Keratinocyte (primary cell): ENCODE data around the gene CNTNAP2. TPM values are rescaled to one million over a fixed set of nuclear protein-coding genes. Genes with fewer than 3 reads are reported as not detected.

Experiments
- DNase-seq: peaks from one replicate; pipeline ENCODE4 v3.0.0-alpha.2; 2011; ENCODE audit warnings: low read depth, missing footprints, low spot score
- FAIRE-seq: peaks from 2 replicates; lab custom pipeline; 2011; peaks lifted over from hg19 to GRCh38; lab: Jason Lieb, UNC
- H2AFZ ChIP-seq: 2 replicates; pipeline ENCODE4 v1.6.0; 2012; ENCODE audit warnings: low read length, control low read depth, inconsistent platforms; ENCODE audit not compliant: control insufficient read depth
- H3K27ac ChIP-seq: 2 replicates; pipeline ENCODE4 v1.5.1; 2011; ENCODE audit warnings: low read length; ENCODE audit not compliant: control insufficient read depth, insufficient read depth
- H3K27me3 ChIP-seq: 3 replicates; pipeline ENCODE4 v1.6.0; 2011; ENCODE audit warnings: low read length; ENCODE audit not compliant: control insufficient read depth, insufficient read depth; ENCODE audit errors: extremely low read depth
- H3K36me3 ChIP-seq, 2 experiments: 2 replicates in 1 of 2; 3 replicates in 1 of 2; pipeline ENCODE4 v1.5.1; 2011; ENCODE audit warnings: low read length in 2 of 2, mild to moderate bottlenecking in 1 of 2; ENCODE audit not compliant: control insufficient read depth in 2 of 2, insufficient read depth in 2 of 2; ENCODE audit errors: extremely low read depth in 1 of 2
- H3K4me1 ChIP-seq: 3 replicates; pipeline ENCODE4 v1.5.1; 2011; ENCODE audit warnings: low read length; ENCODE audit not compliant: control insufficient read depth, insufficient read depth; ENCODE audit errors: extremely low read depth
- H3K4me2 ChIP-seq: 3 replicates; pipeline ENCODE4 v1.6.0; 2011; ENCODE audit warnings: low read depth, low read length; ENCODE audit not compliant: control insufficient read depth, insufficient read depth; ENCODE audit errors: extremely low read depth
- H3K4me3 ChIP-seq, 3 experiments: fragments of 200-600 bp in 1 of 3; sonication (generic) in 1 of 3; 2 replicates in 2 of 3; 3 replicates in 1 of 3; pipeline ENCODE4 v1.5.1; 2011 to 2016; ENCODE audit warnings: low read length in 3 of 3, mild to moderate bottlenecking in 3 of 3, control low read depth in 2 of 3, inconsistent platforms in 1 of 3, low read depth in 1 of 3, mixed read lengths in 1 of 3, mixed run types in 1 of 3, moderate library complexity in 1 of 3; ENCODE audit not compliant: control insufficient read depth in 2 of 3, insufficient read depth in 2 of 3; ENCODE audit errors: extremely low read depth in 1 of 3
- H3K79me2 ChIP-seq: 2 replicates; pipeline ENCODE4 v1.6.0; 2012; ENCODE audit warnings: low read length; ENCODE audit not compliant: control insufficient read depth, insufficient read depth
- H3K9ac ChIP-seq: 3 replicates; pipeline ENCODE4 v1.6.0; 2011; ENCODE audit warnings: low read length; ENCODE audit not compliant: control insufficient read depth, insufficient read depth; ENCODE audit errors: extremely low read depth
- H3K9me1 ChIP-seq: 3 replicates; pipeline ENCODE4 v1.6.0; 2011; ENCODE audit warnings: low read length; ENCODE audit not compliant: control insufficient read depth, insufficient read depth; ENCODE audit errors: extremely low read depth
- H3K9me3 ChIP-seq: 2 replicates; pipeline ENCODE4 v1.5.1; 2012; ENCODE audit warnings: low read depth, low read length; ENCODE audit not compliant: control insufficient read depth
- H4K20me1 ChIP-seq: 3 replicates; pipeline ENCODE4 v1.6.0; 2011; ENCODE audit warnings: low read length; ENCODE audit not compliant: control insufficient read depth, insufficient read depth; ENCODE audit errors: extremely low read depth
- CTCF ChIP-seq, 3 experiments: IDR thresholded peaks in 1 of 3; conservative IDR thresholded peaks in 1 of 3; optimal IDR thresholded peaks in 1 of 3; 2 replicates in 2 of 3; 3 replicates in 1 of 3; pipeline versions ENCODE3 to v1.5.1; 2011; ENCODE audit warnings: low read length in 3 of 3, mild to moderate bottlenecking in 3 of 3, moderate library complexity in 2 of 3, control low read depth in 1 of 3, inconsistent platforms in 1 of 3; ENCODE audit not compliant: insufficient read depth in 2 of 3; ENCODE audit errors: extremely low read depth in 1 of 3
- EZH2 ChIP-seq: IDR thresholded peaks from one replicate; pipeline ENCODE4 v1.6.1; 2012; ENCODE audit warnings: inconsistent platforms, mild to moderate bottlenecking, low read length, moderate library complexity
- dilution Hi-C: fragments of 300-500 bp; cut with MboI; formaldehyde crosslinking; loops from one replicate; pipeline ENCODE4 v1.7.0; 2020; ENCODE audit warnings: low sequenced_read_pairs; ENCODE audit not compliant: extremely low pct_ligation_motif_present
- polyA plus RNA-seq, 5 experiments: library from polyadenylated mRNA; depleted of rRNA in 3 of 5; stranded (reverse) in 3 of 5; stranded (forward) in 1 of 5; unstranded in 1 of 5; fragments of >200 nt; gene quantifications; 1 replicate in 1 of 5; 2 replicates in 3 of 5; 3 replicates in 1 of 5; pipeline versions ENCODE4 v1.2.1 to v1.2.3, GENCODE V29; 2011 to 2012; ENCODE audit warnings: missing spikeins in 2 of 5, low read depth in 1 of 5, low replicate concordance in 1 of 5

CNTNAP2 gene
- polyA plus RNA-seq, 1 donor (not counting 4 experiments of a cell fraction or from before 2014, with no cell fraction given): 1.4 TPM

- H3K27me3 ChIP-seq: no peaks in the 10 kb centered on the region
- dilution Hi-C loops: no loop called here
- H3K27ac ChIP-seq: no peak overlapping the region
- no peak overlapping the region for H2AFZ ChIP-seq
- no peaks in the 10 kb centered on the region for H3K9me1 ChIP-seq
- H3K9ac ChIP-seq: no peak overlapping the region
- TF ChIP-seq EZH2 (no peak), CTCF (optimal IDR thresholded peaks at IDR 0.05 in 1 of 3, IDR thresholded peaks at IDR 0.05 in 1 of 3, conservative IDR thresholded peaks at IDR 0.05 in 1 of 3; ENCODE audit: extremely low read depth in 1 of 3, insufficient read depth in 2 of 3, low read length in 3 of 3) (no peak)
- no peaks in the 10 kb centered on the region for H3K79me2 ChIP-seq
- DNase-seq (no peak), FAIRE-seq (no peak)
- H3K36me3 ChIP-seq: no peaks in the 10 kb centered on the region
- no peak overlapping the region for H3K4me3 ChIP-seq
- H3K4me1 ChIP-seq: no peaks in the 10 kb centered on the region
- H3K4me2 ChIP-seq: no peak overlapping the region
- no peaks in the 10 kb centered on the region for H4K20me1 ChIP-seq
- no peaks in the 10 kb centered on the region for H3K9me3 ChIP-seq
Measured at GRCh38 chr7:146443102-146443501, 326.5 kb downstream of the CNTNAP2 start.

DNA sequence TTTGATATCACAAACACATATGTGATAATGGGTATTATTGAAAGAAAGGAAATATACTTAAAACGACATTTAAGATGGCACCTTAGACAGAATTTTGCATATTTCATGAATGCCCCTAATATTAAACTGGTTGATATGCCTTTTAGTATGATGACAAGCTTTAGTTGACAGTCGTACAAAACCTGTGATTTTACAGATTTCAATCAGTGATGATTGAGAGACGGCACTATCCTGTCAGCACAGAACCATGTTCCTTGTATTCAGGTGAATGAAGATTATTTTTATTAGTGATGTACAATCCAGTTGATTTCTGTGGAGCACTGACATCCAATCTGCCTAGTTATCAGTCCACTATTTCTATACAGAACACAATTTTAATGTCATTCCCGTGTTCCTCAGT, 333.0 kb downstream of the CNTNAP2 start:
- Histone ChIP-seq H3K36me3 (no peaks in the 10 kb centered on the region), H3K27ac (no peak overlapping the region), H3K79me2 (no peaks in the 10 kb centered on the region), H3K4me1 (no peaks in the 10 kb centered on the region), H3K4me2 (no peak overlapping the region), H3K27me3 (no peaks in the 10 kb centered on the region), H3K9ac (no peak overlapping the region), H2AFZ (no peak overlapping the region), H4K20me1 (no peaks in the 10 kb centered on the region), H3K4me3 (no peak overlapping the region), H3K9me1 (no peaks in the 10 kb centered on the region), H3K9me3 (no peaks in the 10 kb centered on the region)
- no peak for FAIRE-seq
- dilution Hi-C loops: no loop called here
- no peak for DNase-seq
- TF ChIP-seq CTCF (optimal IDR thresholded peaks at IDR 0.05 in 1 of 3, IDR thresholded peaks at IDR 0.05 in 1 of 3, conservative IDR thresholded peaks at IDR 0.05 in 1 of 3; ENCODE audit: extremely low read depth in 1 of 3, insufficient read depth in 2 of 3, low read length in 3 of 3) (no peak), EZH2 (no peak)
